Dedifferentiated amniotic fluid mesenchymal stem cell (primary cell): ENCODE results near the gene RPTOR.
"Not testable (repeated sequence)": the region's sequence is repeated elsewhere in the genome, so short reads cannot be mapped to it uniquely, and the experiment has no call there.

Source experiments
- DNase-seq: peaks from one replicate; pipeline ENCODE4 v3.0.0-alpha.2; 2016; ENCODE audit errors: extremely low spot score

RPTOR gene, protein sequence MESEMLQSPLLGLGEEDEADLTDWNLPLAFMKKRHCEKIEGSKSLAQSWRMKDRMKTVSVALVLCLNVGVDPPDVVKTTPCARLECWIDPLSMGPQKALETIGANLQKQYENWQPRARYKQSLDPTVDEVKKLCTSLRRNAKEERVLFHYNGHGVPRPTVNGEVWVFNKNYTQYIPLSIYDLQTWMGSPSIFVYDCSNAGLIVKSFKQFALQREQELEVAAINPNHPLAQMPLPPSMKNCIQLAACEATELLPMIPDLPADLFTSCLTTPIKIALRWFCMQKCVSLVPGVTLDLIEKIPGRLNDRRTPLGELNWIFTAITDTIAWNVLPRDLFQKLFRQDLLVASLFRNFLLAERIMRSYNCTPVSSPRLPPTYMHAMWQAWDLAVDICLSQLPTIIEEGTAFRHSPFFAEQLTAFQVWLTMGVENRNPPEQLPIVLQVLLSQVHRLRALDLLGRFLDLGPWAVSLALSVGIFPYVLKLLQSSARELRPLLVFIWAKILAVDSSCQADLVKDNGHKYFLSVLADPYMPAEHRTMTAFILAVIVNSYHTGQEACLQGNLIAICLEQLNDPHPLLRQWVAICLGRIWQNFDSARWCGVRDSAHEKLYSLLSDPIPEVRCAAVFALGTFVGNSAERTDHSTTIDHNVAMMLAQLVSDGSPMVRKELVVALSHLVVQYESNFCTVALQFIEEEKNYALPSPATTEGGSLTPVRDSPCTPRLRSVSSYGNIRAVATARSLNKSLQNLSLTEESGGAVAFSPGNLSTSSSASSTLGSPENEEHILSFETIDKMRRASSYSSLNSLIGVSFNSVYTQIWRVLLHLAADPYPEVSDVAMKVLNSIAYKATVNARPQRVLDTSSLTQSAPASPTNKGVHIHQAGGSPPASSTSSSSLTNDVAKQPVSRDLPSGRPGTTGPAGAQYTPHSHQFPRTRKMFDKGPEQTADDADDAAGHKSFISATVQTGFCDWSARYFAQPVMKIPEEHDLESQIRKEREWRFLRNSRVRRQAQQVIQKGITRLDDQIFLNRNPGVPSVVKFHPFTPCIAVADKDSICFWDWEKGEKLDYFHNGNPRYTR (N-terminal part only)

DNA sequence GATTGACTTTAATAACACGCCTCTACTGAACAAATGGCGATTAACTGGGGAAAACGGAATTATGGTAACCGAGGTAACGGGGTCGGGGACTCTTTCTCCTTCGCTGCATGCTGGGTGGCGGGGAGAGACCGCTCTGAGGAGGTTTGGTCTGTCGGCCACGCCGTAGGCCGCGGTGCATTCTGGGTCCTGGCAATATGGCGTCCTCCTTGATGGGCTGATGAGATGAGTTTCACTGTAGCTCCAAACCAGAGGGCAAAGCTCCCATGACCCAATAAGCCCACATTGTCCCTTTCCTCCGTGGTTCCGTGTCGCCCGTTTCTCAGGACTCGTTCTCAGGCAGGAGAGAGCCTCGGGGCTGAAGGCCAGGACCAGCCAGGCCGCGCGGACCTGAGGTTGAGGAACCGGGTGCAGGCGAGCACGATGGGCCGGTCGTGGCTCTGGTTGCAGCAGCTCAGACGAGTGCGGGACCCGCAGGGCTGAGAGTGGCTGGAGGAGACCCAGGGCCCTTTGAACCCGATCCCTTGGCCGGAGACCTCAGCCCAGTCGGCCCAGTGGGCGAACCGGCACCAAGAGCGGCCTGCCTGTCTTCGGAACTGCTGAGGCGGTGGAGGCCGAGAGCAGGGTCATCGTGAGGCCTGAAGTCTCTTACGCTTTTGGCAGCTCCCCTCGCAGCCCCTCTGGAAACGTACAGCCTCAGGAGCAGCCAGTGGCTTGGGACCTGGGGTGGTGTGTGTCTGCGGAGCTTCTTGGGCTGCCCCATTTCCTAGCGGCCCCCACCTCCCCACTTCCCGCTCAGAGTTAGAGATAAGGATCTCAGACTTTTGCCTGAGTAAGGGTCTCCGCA is at the start of gene RPTOR:
TSS of gene RPTOR (plus strand) at position 184 of the 844 bp plus-strand sequence. CDS start 792 bp downstream, outside the sequence.
- DNase-seq, result peak; percentile 89

DNA sequence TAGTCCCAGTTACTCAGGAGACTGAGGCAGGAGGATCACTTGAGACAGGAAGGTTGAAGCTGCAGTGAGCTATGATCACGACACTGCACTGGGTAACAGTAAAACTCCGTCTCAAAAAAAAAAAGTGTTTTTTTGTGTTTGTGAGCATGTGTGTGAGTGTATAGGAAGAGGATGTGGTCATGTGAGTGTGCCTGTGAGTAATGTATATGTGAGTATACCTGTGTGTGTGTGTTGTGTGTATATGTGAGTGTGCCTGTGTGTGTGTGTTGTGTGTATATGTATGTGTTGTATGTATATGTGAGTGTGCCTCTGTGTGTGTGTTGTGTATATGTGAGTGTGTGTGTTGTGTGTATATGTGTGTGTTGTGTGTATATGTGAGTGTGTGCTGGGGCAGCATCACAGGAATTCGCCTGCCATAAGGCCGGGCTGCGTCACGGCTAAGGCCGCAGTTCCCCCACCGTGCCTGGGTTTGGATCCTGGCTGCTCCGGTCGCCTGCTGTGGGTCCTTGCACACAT is 46.9 kb upstream of the RPTOR start:
- no peak for DNase-seq

DNA sequence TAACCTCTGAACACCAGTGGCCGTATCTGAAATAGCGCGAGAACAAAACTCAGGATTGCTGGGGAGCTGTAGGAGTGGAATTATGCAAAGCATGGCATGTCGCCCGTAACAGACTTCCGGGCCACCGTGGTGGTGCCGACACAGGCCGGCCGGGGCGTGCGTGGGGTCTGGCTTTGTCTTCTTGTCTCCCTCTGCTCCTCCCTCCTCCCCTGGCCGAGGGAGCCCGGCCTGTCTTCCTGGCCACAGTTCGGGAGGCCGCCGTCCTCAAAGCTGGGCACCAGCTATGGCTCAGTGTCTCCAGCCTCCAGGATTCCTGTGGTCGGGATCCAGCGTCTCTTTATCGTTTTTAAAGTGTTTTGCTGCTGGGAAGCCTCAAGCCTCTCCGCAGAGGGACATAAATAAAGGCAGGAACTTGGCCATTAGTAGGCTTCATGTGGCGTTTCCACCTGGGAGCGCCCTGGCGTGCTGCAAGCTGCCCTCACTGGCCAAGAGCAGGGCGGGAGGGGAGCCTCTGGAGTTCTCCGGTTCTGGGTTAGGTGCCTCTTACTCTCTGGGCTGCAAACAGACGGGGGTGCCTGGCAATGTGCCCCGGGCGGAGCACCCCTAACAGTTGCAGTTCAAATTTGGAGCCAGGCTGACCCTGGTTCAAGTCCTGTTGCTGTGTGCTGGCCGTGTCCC is 46.3 kb upstream of the RPTOR start:
- DNase-seq, result no peak

DNA sequence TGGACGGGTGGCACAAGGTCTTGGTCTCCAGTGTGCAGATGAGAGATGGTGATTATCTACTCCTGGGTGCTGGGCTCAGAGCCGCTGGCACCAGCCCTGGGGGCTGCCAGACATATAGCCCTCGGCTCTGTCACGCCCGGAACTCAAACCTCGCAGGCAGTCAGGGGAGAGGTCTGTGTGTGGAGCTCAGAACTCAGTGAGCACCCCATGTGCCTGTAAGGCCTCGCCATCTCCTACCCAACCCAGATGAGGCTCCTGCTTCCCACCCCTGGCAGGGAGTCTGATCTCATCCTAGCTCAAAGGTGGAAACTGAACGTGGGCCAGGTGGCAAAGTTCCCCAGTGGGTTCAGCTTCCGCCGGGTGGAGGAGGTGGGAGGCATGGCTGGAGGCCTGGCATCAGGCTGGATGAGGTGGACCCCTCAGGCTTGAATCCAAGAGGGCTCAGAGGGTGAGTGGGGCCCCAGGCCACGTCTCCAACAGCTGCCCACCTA is 45.7 kb upstream of the RPTOR start:
- DNase-seq, result no peak

DNA sequence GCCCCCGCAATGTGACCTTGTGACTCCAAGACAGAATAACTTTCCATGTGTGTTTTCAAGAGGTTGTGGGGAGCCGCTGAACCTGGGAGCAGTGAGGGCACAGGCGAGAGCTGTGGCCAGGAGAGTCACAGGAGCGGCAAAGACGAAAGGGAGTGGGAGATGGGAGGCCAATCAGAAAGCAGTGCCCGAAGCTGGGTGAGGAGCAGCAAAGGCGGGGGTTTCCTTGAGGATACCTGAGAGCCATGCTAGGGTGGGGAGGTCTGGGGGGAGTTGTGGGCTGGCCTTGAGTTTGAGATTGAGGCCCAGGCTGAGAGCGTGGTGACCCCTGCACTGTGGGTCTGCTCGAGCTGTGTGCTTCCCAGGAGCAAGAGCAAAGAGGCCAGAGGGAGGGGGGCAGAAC is 45.1 kb upstream of the RPTOR start:
- no peak for DNase-seq

DNA sequence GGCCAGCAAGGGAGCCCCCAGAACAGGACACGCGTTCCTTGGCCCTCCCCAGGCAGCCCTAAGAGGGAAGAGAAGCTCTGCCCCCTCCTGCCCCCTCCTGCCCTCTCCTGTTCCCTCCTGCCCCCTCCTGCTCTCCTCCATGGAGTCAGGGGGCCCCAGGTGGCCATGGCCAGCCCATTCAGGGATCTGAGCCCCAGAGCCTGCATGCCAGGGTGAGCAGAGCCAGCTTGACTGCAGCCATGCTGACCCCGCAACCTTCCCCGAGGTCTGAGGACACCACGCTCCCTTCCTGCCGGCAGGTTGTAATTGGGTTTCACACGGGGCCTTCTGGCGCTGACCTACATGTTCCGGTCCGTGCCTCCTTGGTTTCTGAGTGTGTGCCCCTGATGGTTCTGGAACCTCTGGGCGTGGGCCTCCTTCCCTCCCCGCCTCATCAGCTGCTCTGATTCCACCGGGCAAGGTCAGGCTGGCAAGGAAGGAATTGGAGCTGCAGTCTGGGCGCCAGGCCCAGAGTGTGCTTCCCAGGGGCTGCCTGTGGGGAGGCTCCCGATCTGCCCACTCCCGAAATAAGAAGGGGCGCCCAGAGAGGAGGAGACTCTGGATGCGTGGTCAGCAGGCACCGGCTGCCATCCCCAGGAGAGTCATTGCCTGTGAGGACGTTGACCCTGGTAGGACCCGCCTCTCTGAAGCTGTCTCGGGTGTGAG is 44.5 kb upstream of the RPTOR start:
- DNase-seq, result no peak

DNA sequence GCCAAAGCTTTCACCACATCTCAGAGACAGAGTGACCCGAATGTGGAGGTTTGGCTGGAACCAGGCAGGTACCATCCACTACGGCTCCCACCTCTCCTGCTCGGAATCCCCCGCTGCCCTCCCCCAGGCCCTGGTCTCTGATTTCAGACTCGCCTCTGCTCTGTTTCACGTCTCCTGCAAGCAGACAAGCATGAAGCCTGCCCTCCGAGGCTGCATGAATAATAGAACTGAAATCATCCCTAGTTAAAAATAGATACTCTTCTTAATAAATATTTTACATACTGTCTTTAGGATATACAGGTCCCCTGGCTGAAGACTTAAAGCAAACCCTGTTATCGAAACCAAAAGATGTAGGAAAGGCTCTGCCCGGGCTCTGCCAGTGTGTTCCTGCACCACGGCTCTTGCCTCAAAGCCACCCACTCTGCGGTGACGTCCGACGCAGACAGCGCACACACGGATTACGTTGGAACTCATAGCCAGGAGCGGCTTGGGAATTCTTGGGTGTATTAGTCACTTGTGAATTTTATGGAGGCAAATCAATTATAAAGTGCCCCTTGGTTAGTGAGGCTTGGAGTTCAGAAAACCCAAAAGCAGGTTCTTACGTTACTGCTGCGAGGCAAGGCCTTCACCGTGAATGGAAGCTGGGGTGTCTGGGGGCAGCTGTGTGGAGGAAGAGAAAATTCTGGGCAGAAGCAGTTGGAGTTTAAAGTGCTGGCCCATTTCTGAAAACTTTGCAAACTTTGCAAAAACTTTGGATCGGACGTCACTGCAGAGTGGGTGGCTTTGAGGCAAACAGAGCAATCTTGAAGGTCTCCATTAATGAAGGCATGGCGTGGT is 42.7 kb upstream of the RPTOR start:
- DNase-seq, result no peak

DNA sequence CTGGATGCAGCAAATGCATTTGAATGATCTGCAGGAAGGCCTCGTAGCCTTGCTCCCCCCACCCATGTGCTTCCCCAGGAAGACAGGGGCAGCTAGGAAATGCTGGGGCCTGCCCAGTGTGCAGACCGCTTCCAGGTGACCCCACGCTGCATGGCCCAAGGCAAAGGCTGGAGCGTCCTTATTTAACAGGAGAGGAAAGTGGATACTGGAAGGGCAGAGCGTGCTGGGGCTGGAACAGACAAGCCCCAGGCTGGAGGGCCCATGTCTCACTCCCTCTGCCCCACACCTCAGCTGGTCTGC is 42.1 kb upstream of the RPTOR start:
- DNase-seq, result no peak

DNA sequence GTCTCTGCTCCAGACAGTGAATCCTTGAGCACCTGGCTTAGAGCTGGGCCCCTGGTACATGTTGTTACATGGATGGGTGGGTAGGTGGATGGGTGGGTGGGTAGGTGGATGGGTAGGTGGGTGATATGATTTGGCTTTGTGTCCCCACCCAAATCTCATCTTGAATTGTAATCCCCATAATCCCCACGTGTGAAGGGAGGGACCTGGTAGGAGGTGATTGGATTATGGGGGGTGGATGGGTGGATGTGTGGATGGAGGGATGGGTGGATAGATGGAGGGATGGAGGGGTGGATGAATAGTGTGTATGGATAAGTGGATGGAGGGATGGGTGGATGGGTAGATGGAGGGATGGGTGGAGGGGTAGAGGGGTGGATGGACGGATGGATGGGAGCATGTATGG is 41.6 kb upstream of the RPTOR start:
- no peak for DNase-seq

DNA sequence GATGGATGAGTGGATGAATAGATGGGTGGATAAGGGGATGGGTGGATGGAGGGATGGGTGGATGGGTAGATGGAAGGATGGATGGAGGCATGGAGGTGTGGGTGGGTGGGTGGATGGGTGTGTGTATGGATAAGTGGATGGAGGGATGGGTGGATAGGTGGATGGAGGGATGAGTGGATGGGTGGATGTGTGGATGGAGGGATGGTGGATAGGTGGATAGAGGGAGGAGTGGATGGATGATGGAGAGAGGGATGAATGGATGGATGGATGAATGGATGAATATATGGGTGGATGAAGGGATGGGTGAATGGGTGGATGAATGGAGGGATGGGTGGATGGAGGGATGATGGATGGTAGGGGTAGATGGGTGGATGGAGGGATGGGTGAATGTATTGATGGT is 40.7 kb upstream of the RPTOR start:
- no peak for DNase-seq

DNA sequence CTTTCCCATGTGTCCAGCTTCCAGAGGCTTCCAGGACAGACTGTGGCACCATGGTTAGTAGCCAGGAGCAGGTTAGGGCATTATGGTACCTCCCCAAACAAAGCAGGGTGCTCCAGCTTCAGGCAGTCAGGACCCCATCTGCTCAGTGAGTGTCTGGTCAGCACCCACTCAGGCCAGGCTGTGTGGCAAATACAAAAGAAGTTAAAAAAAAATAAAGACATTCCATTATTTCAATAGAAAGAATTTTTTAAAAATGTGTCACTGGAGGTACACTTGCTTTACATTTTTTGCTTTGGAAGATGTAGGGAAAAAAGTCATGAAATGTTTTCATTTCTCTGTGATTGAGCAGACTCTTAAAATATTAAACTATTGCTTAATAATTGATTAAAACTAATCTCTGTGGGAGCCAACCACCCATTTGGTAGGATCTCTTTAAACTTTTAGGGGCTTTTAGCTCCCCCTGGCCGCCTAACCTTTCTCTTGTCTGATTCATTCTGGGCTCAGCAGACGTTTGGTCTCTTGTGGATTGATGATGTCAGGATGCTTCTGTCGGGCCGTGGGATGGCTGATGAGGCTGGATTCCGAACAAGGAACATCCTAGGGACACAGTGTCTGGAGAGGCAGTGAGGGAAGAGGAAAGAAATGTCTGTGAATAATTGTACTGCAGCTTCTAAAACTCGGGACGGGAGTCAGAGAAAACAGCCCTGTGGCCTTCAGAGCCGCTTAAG is 39.8 kb upstream of the RPTOR start:
- DNase-seq, result peak; percentile 49

DNA sequence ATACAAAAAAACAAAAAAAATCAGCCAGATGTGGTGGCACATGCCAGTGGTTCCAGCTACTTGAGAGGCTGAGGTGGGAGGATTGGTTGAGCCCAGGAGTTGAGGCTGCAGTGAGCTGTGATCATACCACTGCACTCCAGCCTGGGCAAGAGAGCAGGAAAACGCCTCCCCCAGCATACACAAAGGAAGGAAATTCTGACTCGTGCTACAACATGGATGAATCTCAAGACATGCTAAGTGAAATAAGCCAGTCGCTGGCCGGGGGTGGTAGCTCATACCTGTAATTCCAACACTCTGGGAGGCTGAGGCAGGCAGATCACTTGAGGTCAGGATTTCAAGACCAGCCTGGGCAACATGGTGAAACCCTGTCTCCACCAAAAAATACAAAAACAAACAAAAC is 37.5 kb upstream of the RPTOR start:
- not testable (repeated sequence) for DNase-seq

DNA sequence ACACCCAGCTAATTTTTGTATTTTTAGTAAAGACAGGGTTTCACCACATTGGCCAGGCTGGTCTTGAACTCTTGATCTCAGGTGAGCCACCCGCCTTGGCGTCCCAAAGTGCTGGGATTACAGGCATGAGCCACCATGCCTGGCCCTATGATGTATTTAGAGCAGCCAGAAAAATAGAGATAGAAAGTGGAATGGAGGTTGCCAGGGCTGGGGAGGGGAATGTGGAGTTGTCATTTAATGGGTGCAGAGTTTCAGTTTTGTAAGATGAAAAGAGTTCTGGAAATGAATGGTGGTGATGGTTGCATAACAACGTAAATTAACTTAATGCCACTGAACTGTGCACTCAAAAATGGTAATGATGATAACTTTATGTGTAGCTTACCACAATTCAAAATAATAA is 36.7 kb upstream of the RPTOR start:
- no peak for DNase-seq

DNA sequence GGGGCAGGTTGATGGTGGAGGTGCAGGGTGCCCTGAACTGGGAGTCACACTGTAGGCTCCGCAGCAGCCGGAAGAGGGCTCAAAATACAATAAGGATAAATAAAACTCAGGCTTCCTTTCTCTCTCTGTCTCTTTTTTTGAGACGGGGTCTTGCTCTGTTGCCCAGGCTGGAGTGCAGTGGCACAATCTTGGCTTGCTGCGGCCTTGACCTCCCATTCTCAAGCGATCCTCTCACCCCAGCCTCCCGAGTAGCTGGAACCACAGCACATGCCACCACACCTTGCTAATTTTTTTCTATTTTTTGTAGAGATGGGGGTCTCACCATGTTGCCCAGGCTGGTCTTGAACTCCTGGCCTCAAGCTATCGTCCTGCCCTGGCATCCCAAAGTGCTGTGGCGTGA is 35.3 kb upstream of the RPTOR start:
- DNase-seq, result no peak

DNA sequence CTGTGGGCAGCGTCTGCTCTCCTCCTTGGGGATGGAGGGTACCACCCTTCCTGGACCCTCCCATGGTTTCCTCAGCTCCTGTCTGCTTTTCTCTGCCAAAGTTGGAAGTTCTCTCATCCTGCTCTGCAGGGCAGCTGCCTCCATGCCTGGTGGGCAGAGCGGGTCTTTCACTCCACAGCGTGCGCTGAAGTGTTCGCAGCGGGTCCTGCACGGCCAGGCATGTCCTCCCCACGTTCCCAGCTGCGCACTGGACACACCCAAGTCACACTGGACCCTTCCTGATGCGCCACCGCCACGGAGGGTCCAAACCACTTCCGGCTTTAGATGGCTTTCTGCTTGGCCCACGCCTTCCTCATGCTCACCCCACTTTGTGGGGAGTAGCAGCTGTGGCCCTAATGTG is 34.5 kb upstream of the RPTOR start:
- DNase-seq, result no peak

DNA sequence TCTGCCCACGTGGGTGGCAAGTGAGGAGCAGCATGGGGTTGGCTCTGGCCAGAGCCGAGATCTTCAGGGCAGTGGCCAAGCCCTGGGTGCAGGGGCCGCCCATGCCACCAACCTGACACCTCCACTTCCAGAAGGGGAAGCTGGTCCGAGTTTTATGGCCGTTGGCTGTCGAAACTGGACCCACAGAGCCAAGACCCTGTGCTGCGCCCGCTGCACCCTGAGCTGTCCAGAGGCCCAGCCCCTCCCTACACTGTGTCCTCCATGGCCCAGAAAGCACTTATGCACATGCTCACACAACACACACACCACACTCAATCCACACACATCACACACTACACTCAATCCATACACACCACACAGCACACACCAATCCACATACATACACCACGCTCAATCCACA is 33.9 kb upstream of the RPTOR start:
- DNase-seq, result no peak

DNA sequence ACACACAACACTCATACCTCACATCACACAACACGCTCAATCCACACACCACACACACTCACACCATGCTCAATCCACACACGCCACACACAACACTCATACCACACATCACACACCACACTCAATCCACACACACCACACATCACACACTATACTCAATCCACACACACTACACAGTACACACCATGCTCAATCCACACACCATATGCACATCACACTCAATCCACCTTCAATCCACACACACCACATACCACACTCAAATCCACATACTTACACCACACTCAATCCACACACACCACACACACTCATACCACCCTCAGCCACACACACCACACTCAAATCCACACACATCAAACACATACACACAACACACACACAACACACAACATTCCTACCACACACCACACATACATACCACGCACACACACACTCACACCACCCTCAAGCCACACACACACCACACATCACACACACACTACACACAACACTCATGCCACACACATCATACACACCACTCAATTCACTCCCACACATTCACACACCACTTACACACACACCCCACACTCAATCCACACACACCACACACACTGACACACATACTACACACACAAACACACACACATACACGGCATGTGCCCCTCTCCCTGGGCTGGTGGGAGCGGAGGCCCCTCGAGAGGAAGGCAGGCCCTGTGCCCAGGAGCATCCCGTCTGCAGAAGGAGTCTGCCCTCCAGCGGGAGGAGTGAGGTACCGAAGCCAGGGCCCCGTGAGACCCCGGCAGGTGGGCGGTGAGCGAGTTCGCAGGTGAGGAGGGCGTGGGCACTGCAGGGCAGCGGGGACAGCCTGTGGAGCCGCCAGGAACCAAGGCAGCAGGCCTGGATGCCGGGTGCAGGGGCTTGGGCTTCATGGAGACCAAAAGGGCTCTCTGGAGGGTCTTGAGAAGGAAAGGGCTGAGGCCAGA is 33.1 kb upstream of the RPTOR start:
- DNase-seq, result no peak
